ENCODE measurements around the gene HYPK.

The HYPK gene, protein sequence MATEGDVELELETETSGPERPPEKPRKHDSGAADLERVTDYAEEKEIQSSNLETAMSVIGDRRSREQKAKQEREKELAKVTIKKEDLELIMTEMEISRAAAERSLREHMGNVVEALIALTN

GRCh38 chr15:43800286-43801141 is at the start of gene HYPK:
Gene HYPK, plus strand, starts transcription at chr15:43800599. Its CDS starts 24 bp downstream, at chr15:43800623.
- DNase-seq (ENCODE audit: low spot score) = peak; percentile 52

DNA sequence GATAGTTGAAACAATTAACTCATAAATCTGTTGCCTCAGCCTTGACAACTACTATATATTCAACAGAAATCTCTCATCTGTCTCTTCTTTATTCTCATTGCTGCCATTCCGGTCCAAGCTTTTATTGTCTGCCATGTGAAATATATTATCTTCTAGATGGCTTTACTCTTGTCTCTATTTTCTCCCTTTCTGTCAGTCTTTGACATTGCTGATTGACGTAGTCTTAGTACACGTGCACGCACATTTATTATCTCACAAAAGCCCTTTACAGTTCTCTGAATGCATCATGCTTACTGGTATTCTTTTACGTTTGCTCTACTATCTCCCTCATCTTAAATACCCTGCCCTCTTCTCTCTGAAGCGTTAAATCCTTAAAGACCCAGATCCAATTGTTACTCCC is 48.5 kb upstream of the HYPK start:
- DNase-seq (ENCODE audit: low spot score) = no peak

GRCh38 chr15:43762824-43763223 is 37.6 kb upstream of the HYPK start:
- DNase-seq (ENCODE audit: low spot score) = no peak

DNA sequence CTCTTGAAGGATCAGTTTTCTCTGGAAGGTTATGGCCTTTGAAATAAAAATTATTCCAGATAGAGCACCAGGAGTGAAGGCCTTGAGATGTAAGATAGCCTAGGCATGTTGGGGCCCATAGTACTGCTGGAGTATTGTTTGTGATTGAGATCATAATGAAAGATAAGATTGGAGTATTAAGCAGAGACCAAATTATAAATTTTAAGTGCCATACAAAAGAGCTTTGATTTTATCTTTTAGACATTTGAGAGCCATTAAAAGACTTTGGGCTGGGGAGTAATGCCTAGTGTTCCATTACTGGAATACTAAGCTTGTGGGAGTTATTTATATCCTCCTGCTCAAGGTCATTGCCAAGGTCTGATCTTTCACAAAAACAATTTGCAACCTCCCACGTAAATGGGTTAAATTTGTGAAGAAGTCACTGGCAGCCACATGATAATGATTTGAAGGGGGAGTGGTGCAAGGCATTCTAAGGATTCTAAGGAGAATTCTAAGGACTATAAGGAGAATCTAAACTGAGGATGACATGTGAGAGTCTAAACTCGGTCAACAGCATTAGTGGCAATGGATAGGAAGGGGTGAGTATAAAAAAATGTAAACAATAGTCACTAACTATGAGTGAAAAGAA is 36.5 kb upstream of the HYPK start:
- DNase-seq (ENCODE audit: low spot score) = no peak

DNA sequence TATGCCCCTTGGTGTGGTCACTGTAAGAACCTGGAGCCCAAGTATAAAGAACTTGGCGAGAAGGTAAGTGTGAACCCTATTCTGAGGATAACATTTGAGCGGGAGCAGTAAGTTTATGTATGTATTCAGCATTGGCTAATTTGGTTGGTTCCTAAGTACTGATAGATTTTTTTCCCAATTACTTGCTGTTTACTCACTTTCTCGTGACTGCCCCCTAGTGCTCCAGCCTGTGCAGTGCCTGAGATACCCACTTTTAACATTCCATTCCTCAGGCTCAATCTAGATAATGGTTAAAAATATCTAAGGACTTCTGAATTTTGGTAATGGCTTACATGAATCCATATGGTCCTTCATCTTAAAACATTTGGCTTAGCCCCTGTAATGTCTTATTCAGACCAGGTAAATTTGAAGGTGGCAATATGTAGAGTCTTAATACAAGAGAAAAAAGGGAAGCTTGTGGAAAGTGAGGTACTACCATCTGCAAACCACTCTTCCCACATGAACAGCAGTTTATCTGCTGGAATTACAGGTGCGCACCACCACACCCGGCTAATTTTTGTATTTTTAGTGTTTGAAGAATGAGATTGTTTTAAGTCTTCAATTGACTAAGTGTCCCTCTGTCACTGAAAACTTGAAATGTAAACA is 30.7 kb upstream of the HYPK start:
- DNase-seq (ENCODE audit: low spot score) = peak; percentile 44

DNA sequence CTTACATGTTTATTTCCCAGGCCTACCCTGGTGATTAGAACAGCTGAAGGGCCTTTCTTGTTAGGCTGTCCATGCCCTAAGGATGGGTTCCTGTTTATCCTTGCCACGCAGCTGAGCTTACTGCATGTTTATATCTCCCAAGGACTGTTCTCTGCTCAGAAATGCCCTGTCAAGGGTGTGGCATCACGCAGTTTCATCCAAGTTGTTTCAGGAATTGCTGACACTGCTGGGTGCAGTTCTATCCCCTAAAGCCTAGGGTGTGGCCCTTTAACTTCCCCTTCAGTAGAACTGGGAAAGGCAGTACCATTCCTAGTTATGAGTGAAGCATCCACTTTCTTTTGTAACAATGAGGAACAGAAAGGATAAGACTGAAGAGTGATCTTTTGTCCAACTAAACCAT is 28.6 kb upstream of the HYPK start:
- no peak for DNase-seq (ENCODE audit: low spot score)

DNA sequence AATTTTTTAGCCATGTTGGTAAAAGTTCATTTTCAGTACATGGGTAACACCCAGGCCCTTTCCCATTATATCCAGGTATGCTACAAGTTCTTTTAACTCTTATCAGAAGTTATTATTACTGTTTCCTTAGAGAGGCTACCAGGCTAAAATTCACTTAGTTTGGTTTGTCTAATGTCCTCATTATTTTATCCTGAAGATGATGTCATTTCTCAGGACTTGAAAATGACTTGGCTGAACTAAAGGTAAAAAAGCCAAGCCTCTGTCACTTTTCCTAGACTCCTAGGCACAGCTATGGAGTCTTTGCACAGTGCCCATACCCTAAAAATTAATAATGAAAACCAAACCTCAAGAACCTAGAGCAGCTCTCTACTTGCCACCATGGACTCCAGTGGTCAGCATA is 27.8 kb upstream of the HYPK start:
- no peak for DNase-seq (ENCODE audit: low spot score)

DNA sequence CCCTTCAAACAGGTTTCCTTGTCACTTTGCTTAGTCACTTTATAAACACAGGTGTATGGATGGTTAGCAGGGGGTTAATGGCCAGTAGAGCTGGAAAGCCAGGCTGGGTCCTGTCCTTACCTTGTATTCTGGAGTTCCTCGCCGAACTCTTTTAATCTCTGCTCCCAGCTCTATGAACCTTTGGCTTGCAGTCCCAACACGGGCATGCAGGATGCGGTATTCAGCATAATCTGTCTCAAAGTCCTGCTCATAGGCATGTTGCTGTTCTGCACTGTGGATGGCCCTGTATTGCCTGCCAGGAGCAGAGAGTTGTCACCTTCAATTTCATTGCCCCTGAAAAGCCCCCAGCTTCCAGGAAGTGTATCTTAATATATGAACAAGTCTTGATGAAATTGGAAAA is 26.3 kb upstream of the HYPK start:
- DNase-seq (ENCODE audit: low spot score) = no peak

DNA sequence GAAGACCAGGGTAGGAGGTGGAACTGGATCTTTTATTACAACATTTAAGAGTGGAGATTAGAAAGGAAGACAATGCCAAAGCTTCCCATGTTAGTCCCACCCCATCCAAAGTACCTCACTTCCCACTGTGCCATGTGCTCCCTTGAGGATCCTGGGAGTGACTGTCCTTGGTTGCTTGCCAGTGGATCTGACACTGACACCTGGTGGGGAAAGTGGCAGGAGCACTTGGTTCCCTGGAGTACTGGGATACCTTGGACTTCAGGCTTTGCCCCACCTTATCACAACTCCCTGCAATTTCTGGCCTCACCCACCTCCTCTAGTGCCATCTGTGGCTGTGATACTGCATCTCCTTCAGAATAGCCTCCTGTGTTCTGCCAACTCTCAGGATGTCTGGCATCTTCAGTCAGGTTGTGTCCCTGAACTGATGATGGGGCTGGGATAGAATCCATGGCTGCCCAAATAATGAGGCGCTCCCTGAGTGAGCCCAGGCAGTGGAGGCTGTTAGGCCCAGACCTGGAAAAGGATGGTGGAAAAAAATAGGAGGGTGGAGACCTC is 24.9 kb upstream of the HYPK start:
- no peak for DNase-seq (ENCODE audit: low spot score)

DNA sequence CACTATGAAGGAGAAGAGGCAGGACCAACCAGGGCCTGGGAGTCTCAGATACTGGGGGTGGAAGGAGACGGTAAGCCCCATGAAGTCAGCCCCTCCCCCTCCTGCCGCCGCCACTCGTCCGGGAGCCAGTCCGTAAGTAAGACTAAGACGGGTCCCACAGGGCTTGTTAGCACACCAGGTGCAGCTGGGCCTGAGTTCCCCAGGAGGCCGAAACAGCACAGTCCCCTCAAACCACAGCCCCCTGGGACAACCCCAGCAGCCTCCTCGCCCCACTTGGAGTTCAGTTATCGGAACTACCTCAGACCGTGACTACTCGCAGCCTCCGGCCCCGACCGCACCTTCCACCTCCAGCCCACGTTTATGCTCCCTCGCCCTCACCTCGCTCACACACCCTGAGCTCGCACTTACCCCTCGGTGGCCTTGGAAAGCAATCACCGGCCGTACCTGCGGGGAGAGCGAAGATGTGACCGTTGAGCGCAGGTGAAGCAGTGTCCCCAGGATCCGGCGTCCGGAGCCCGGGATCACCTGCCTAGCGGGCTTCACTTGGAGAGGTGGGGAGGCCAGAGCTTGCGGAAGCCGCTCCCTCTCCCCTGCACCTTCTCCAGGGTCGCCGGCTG is 24.2 kb upstream of the HYPK start:
- no peak for DNase-seq (ENCODE audit: low spot score)

DNA sequence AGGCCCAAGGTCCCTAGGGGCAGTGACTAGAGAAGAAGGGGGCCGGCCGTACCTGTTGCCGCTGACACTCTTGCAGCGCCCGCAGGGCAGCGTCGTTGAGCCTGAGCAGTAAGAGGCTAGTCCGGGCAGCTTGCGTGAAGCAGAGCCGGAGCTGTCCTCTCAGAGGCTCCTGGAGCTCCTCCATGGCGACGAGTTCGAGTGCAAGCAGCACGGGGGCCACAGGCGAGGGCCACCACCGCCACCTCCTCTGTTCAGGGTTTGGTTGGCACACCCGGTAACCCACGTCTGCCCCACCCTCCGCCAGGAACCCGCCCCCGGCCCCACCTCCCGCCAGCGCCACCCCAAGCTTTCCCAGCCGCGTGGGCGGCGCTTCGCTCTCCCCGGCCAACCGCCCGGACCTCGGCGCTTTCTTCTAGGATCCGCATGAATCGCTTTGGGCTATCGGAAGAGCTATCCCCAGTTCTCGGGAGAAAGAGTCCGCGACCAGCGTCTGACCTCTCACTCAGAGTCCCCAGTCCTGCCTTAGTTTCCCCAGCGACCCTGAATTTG is 23.6 kb upstream of the HYPK start, which contains the start of gene ELL3:
Gene ELL3 (minus strand): TSS at position 249 of the 549 bp plus-strand sequence. CDS start 65 bp downstream, at position 184.
- peak; percentile 64 for DNase-seq (ENCODE audit: low spot score)

DNA sequence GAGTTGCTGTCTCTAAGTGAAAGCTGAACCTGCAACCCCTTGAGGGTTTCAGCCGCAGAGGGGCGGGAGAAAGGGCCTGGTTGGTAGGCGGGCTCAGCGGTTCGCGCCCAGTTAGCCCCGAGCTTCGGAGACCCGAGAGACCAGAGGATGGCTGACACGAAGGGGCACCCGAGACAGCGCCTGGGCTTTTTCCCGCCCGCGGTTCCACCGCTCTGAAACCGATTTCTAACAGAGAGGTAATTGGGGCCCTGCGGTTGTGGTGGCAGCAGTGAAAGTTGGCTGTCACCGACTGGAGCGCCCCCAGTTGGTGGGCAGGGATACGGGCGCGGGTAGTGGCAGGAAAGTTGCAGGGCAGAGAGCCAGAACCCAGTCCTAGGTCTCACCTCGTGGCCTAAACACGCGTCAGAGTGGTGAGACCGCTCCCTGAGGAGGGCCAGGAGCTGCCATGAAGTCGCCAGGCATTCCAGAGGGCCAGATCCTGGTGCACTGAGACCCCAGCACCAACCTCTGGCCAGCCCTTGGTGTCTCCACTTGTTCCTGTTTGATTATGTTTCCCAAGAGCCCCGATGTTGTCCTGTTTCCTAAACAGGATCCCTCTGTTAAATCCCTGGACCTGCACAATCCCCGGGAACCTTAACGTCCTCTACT is 23.0 kb upstream of the HYPK start:
- DNase-seq (ENCODE audit: low spot score) = peak; percentile 58

- DNase-seq (ENCODE audit: low spot score) = no peak
Observed at GRCh38 chr15:43779016-43779415, 21.4 kb upstream of the HYPK start.

GRCh38 chr15:43789409-43789808 is 11.0 kb upstream of the HYPK start:
- DNase-seq (ENCODE audit: low spot score) = no peak

DNA sequence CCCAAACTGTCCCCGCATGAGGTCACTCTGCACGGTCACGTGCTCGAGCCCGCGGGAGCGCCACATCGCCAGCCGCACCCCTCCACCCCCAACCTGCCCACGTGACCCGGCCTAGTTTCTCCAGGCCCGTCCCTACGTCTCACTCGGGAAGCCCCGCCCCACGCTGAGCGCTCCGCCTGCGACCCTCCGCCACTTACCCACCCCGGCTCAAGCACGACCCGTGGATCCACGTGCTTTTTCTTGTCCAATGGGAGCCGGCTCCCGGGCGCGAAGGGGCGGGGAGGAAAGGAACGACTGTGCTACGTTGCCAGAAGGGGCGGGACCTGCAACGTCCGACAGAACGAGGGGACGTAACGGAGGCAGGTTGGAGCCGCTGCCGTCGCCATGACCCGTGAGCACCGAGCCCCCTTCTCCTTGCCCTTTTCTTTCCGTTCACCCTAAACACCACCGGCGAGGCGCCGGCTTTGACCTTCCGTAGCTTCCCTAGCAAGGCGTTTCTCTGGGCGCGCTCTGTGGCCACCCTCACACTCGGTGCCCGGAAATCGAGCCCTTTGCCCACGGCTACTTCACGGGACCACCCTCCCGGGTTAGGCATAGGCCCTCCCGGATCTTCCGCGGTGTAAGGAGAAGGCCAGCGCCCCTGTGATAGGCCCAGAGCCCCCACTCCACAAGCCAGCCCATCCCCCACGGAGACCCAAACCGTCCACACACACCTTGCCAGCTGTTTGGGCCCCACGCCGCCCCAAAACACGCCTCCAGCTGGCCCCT is 8.2 kb upstream of the HYPK start, which contains the start of gene SERF2:
Gene SERF2 (plus strand): TSS at position 328 of the 768 bp plus-strand sequence. CDS start 57 bp downstream, at position 385.
- peak; percentile 99 for DNase-seq (ENCODE audit: low spot score)

GRCh38 chr15:43792761-43793476 is 7.5 kb upstream of the HYPK start:
- no peak for DNase-seq (ENCODE audit: low spot score)

GRCh38 chr15:43793647-43794046 is 6.8 kb upstream of the HYPK start:
- DNase-seq (ENCODE audit: low spot score) = no peak

DNA sequence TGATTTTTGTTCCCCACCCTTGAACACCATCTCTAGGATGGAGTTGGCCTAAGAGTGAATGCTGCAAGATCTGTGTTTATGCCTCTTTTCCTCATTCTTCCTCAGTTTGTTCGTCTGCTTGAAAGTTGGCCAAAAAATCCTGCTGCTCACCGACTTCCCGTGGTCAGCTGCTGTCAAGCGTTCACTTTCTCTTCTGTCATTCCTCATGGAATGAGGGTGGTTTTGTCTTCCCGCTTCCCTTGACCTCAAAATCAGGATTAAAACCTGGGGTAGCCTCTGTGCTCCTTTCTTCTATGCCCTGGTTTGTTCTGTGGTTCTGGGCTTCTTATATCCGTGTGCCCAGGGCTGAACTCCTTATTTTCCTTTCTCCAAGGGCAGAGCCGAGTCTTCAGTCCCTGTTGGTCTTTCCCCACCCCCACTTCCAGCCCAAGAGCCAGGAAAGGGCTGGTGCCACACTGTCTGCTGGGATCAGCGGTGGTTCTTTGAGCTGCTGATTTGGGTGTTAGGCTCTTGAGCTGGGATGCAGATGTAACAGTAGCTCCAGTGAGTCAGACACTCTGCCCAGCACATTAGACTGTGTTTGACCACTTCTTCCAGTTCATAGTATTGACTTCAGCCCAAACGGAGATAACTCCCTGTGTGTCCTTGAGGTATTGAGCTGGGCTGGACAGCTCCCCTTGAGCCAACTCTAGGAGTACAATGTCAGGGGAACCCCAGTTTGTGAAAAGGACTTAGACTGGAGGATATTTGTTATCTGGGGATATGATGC is 5.9 kb upstream of the HYPK start:
- DNase-seq (ENCODE audit: low spot score) = no peak

- DNase-seq (ENCODE audit: low spot score) = no peak
Observed at GRCh38 chr15:43795197-43795596, 5.2 kb upstream of the HYPK start.
